Aorta (tissue), 5 donors: Measurements from ENCODE around the gene TBL1Y. TPM values are rescaled to one million over a fixed set of nuclear protein-coding genes. Genes with fewer than 3 reads are reported as not detected.

Experiments
- ATAC-seq: fragments of 200-7000 bp; cut with Tn5 transposase; one replicate; pipeline ENCODE4 v1.9.1; 2022; ENCODE audit warnings: moderate library complexity; ENCODE audit not compliant: low FRiP score
- DNase-seq, 2 donors: peaks; one replicate each; pipeline ENCODE4 v3.0.0-alpha.2; 2020
- H3K27ac ChIP-seq, 2 donors: one replicate each; pipeline ENCODE4 v1.5.1; 2013; ENCODE audit warnings: low read length in 2 of 2, mild to moderate bottlenecking in 2 of 2, moderate library complexity in 2 of 2, control low read depth in 1 of 2, inconsistent platforms in 1 of 2, low read depth in 1 of 2
- H3K27me3 ChIP-seq, 2 donors: one replicate each; pipeline ENCODE4 v1.6.1; 2013; ENCODE audit warnings: control low read depth in 1 of 2, low read length in 1 of 2, mild to moderate bottlenecking in 1 of 2, moderate library complexity in 1 of 2; ENCODE audit not compliant: insufficient read depth in 2 of 2, control insufficient read depth in 1 of 2
- H3K36me3 ChIP-seq, 2 donors: one replicate each; pipeline ENCODE4 v1.6.1; 2013; ENCODE audit warnings: control low read depth in 1 of 2, low read length in 1 of 2, mild to moderate bottlenecking in 1 of 2; ENCODE audit not compliant: insufficient read depth in 2 of 2, control insufficient read depth in 1 of 2
- H3K4me1 ChIP-seq, 2 donors: one replicate each; pipeline ENCODE4 v1.6.1; 2013; ENCODE audit warnings: low read length in 2 of 2, control low read depth in 1 of 2, mild to moderate bottlenecking in 1 of 2, moderate library complexity in 1 of 2; ENCODE audit not compliant: insufficient read depth in 2 of 2, control insufficient read depth in 1 of 2
- H3K4me3 ChIP-seq, 2 donors: one replicate each; pipeline ENCODE4 v1.5.1; 2013; ENCODE audit warnings: low read length in 2 of 2, control low read depth in 1 of 2, mild to moderate bottlenecking in 1 of 2
- H3K9me3 ChIP-seq: one replicate; pipeline ENCODE4 v1.6.1; 2013; ENCODE audit warnings: mild to moderate bottlenecking, low read length; ENCODE audit not compliant: control insufficient read depth
- WGBS, 2 donors: extraction: QIAGEN DNeasy Blood & Tissue Kit; methylation state at CpG; one replicate each; pipeline ENCODE4 v1.1.7; 2013; 5-methylcytosine and 5-hydroxymethylcytosine counted together
- intact Hi-C, 2 donors: fragments of 100-400 bp; cut with DNase I; formaldehyde crosslinking; loops; one replicate each; pipeline versions ENCODE4 v1.14.2 to v1.15.0; 2022
- polyA plus RNA-seq, 2 donors: library from polyadenylated mRNA; stranded (reverse); fragments of 200-250 nt; gene quantifications; one replicate each; pipeline ENCODE4 v1.2.3, GENCODE V29; 2013
- total RNA-seq, 2 donors: library from RNA; stranded (reverse); fragmentation: NEBNext Ultra II Directional; extraction: Animal tissue kit (Norgen Biotek cat#: 25700); gene quantifications; one replicate each; pipeline ENCODE4 v1.2.1, GENCODE V29; 2021
- donor health status: healthy with polysubstance abuse.
- donor health status: Bipolar disorder and iron deficiency.
- donor health status: DM: no; HTN: no; CAD: no.
- donor health status: DM: no; HTN: no; CAD: no.
- donor health status: DM: yes; HTN: yes; CAD: no.

Gene TBL1Y
- total and polyA plus RNA-seq, 4 donors, result not detected

GRCh38 chrY:6949947-6950346 lies 39.5 kb downstream of the TBL1Y start:
- H3K36me3 ChIP-seq, result no peaks in the 10 kb centered on the region
- H3K27ac ChIP-seq, result no peak overlapping the region
- H3K27me3 ChIP-seq, result no peaks in the 10 kb centered on the region
- DNase-seq (no peak), ATAC-seq (no peak)
- H3K4me3 ChIP-seq, result no peak overlapping the region
- WGBS, 2 donors, result 73% methylated on average over 4 of the region's 4 CpGs; no CpG with 5 or more reads in 1 of the 2 donors
- H3K9me3 ChIP-seq, result no peaks in the 10 kb centered on the region
- intact Hi-C loops, result no loop called here
- no peaks in the 10 kb centered on the region for H3K4me1 ChIP-seq

GRCh38 chrY:6964732-6965131 lies 54.2 kb downstream of the TBL1Y start:
- H3K4me3 ChIP-seq, result no peak overlapping the region
- DNase-seq (no peak), ATAC-seq (no peak)
- no peaks in the 10 kb centered on the region for H3K27me3 ChIP-seq
- H3K36me3 ChIP-seq, result no peaks in the 10 kb centered on the region
- H3K4me1 ChIP-seq, result no peaks in the 10 kb centered on the region
- H3K27ac ChIP-seq, result no peak overlapping the region
- WGBS, 2 donors, result 3% methylated on average over 11 of the region's 11 CpGs; no CpG with 5 or more reads in 1 of the 2 donors
- no peaks in the 10 kb centered on the region for H3K9me3 ChIP-seq
- intact Hi-C loops, result no loop called here

- DNase-seq (no peak), ATAC-seq (no peak)
- Histone ChIP-seq H3K4me1 (no peaks in the 10 kb centered on the region), H3K27ac (no peak overlapping the region), H3K4me3 (no peak overlapping the region), H3K9me3 (no peaks in the 10 kb centered on the region), H3K27me3 (no peaks in the 10 kb centered on the region), H3K36me3 (no peaks in the 10 kb centered on the region)
- 79% methylated on average over 3 of the region's 3 CpGs; no CpG with 5 or more reads in 1 of the 2 donors for WGBS, 2 donors
- intact Hi-C loops, result no loop called here
Measured at GRCh38 chrY:6966521-6966920, 56.0 kb downstream of the TBL1Y start.

DNA sequence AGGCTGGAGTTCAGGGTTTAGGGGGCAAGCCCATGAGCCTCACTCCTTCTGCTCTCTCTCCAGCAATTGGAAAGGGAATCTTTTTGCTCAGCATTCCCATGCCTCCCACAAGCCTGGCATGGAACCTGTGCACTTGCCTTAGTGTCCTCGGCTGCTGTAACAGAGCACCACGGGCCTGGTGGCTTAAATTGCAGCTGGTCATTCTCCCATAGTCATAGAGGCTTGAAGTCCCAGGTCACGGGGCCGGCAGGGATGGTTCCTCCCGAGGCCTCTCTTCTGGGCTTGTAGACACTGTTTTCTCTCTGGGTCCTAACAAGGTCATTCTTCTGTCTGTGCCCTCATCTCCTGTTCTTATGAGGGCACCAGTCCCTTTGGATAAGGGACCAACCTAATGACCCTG lies 57.2 kb downstream of the TBL1Y start:
- Histone ChIP-seq H3K36me3 (no peaks in the 10 kb centered on the region), H3K27me3 (no peaks in the 10 kb centered on the region), H3K4me1 (no peaks in the 10 kb centered on the region), H3K9me3 (no peaks in the 10 kb centered on the region), H3K4me3 (no peak overlapping the region), H3K27ac (no peak overlapping the region)
- intact Hi-C loops, result no loop called here
- WGBS, 2 donors, result 90% methylated on average over 5 of the region's 5 CpGs; no CpG with 5 or more reads in 1 of the 2 donors
- ATAC-seq (no peak), DNase-seq (no peak)

- intact Hi-C loops, result no loop called here
Measured at GRCh38 chrY:6968191-6968590, 57.7 kb downstream of the TBL1Y start.

GRCh38 chrY:6972271-6972887 lies 61.9 kb downstream of the TBL1Y start:
- no peak for DNase-seq
- Histone ChIP-seq H3K27me3 (no peaks in the 10 kb centered on the region), H3K36me3 (no peaks in the 10 kb centered on the region), H3K9me3 (no peaks in the 10 kb centered on the region), H3K27ac (no peak overlapping the region), H3K4me3 (no peak overlapping the region), H3K4me1 (no peaks in the 10 kb centered on the region)
- no peak for ATAC-seq
- intact Hi-C loops, result no loop called here
- WGBS, 2 donors, result 62% methylated on average over 4 of the region's 4 CpGs; no CpG with 5 or more reads in 1 of the 2 donors

More at GRCh38 chrY:6968191-6968590, 57.7 kb downstream of the TBL1Y start:
- WGBS, 2 donors, result 98% methylated on average over 1 of the region's 1 CpG; no CpG with 5 or more reads in 1 of the 2 donors
- no peak overlapping the region for H3K4me3 ChIP-seq
- no peak overlapping the region for H3K27ac ChIP-seq
- no peak for DNase-seq
- no peaks in the 10 kb centered on the region for H3K27me3 ChIP-seq
- ATAC-seq, result no peak
- H3K4me1 ChIP-seq, result no peaks in the 10 kb centered on the region
- no peaks in the 10 kb centered on the region for H3K36me3 ChIP-seq
- no peaks in the 10 kb centered on the region for H3K9me3 ChIP-seq

- DNase-seq (no peak), ATAC-seq (no peak)
- Histone ChIP-seq H3K4me3 (no peak overlapping the region), H3K27ac (no peak overlapping the region), H3K36me3 (no peaks in the 10 kb centered on the region), H3K4me1 (no peaks in the 10 kb centered on the region), H3K27me3 (no peaks in the 10 kb centered on the region), H3K9me3 (no peaks in the 10 kb centered on the region)
- intact Hi-C loops, result no loop called here
- 93% methylated on average over 4 of the region's 4 CpGs; no CpG with 5 or more reads in 1 of the 2 donors for WGBS, 2 donors
Measured at GRCh38 chrY:6974971-6975370, 64.5 kb downstream of the TBL1Y start.

GRCh38 chrY:6977783-6978182 lies 67.3 kb downstream of the TBL1Y start:
- H3K36me3 ChIP-seq, result no peaks in the 10 kb centered on the region
- no peak overlapping the region for H3K27ac ChIP-seq
- 92% methylated on average over 5 of the region's 5 CpGs; no CpG with 5 or more reads in 1 of the 2 donors for WGBS, 2 donors
- H3K27me3 ChIP-seq, result no peaks in the 10 kb centered on the region
- no peaks in the 10 kb centered on the region for H3K9me3 ChIP-seq
- H3K4me1 ChIP-seq, result no peaks in the 10 kb centered on the region
- H3K4me3 ChIP-seq, result no peak overlapping the region
- intact Hi-C loops, result no loop called here
- DNase-seq (no peak), ATAC-seq (no peak)

DNA sequence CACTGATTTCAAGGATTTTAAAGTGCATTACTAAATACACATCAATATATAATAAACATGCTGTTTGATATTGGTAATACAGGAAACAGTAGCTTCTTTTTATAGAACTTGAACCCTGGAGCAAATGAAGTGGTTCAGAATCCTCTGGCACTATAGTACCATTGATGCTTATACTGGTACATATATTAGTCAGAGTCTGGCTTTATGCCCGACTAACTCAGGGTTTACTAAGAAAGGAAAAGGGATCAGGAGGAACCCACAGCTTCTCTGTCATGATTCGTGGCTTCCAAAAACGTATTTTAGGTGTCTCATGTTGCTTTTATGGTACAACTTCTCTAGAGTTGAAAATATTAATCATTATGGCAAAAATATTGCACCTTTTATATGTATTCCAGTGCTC lies 72.7 kb downstream of the TBL1Y start:
- ATAC-seq (no peak), DNase-seq (no peak)
- H3K36me3 ChIP-seq, result no peaks in the 10 kb centered on the region
- intact Hi-C loops, result no loop called here
- H3K27ac ChIP-seq, result no peak overlapping the region
- 70% methylated on average over 3 of the region's 3 CpGs; no CpG with 5 or more reads in 1 of the 2 donors for WGBS, 2 donors
- H3K4me1 ChIP-seq, result no peaks in the 10 kb centered on the region
- no peaks in the 10 kb centered on the region for H3K9me3 ChIP-seq
- no peaks in the 10 kb centered on the region for H3K27me3 ChIP-seq
- no peak overlapping the region for H3K4me3 ChIP-seq
